Liver (tissue), 9 donors: ENCODE data around the gene CNDP2. TPM values are rescaled to one million over a fixed set of nuclear protein-coding genes. Genes with fewer than 3 reads are reported as not detected.

Source experiments
- DNase-seq: peaks from one replicate; pipeline ENCODE4 v3.0.0-alpha.2; 2017; ENCODE audit warnings: low spot score
- H3K27ac ChIP-seq, 2 donors: one replicate each; pipeline ENCODE4 v1.7.0; 2013; ENCODE audit warnings: inconsistent platforms in 2 of 2, low read length in 2 of 2, control low read depth in 1 of 2, low read depth in 1 of 2, mild to moderate bottlenecking in 1 of 2
- H3K27me3 ChIP-seq, 4 donors: one replicate each; pipeline versions ENCODE4 v1.6.1 to v1.7.0; 2013; ENCODE audit warnings: low read length in 3 of 4, inconsistent platforms in 1 of 4, mild to moderate bottlenecking in 1 of 4, moderate library complexity in 1 of 4; ENCODE audit not compliant: control insufficient read depth in 4 of 4, insufficient read depth in 4 of 4
- H3K36me3 ChIP-seq, 4 donors: one replicate each; pipeline versions ENCODE4 v1.6.1 to v1.7.0; 2013; ENCODE audit warnings: low read length in 3 of 4, mild to moderate bottlenecking in 3 of 4, low read depth in 1 of 4, moderate library complexity in 1 of 4; ENCODE audit not compliant: control insufficient read depth in 4 of 4, insufficient read depth in 3 of 4
- H3K4me1 ChIP-seq, 4 donors: one replicate each; pipeline versions ENCODE4 v1.6.1 to v1.7.0; 2013; ENCODE audit warnings: low read length in 3 of 4, mild to moderate bottlenecking in 3 of 4, moderate library complexity in 1 of 4; ENCODE audit not compliant: control insufficient read depth in 4 of 4, insufficient read depth in 4 of 4
- H3K4me3 ChIP-seq, 3 donors: one replicate each; pipeline versions ENCODE4 v1.6.1 to v1.7.0; 2013; ENCODE audit warnings: low read length in 3 of 3, control low read depth in 1 of 3, low read depth in 1 of 3, mild to moderate bottlenecking in 1 of 3
- H3K9ac ChIP-seq, 2 donors: one replicate each; pipeline ENCODE4 v1.7.0; 2013; ENCODE audit warnings: low read length in 2 of 2, mild to moderate bottlenecking in 2 of 2, moderate library complexity in 2 of 2, control low read depth in 1 of 2, low read depth in 1 of 2
- H3K9me3 ChIP-seq, 4 donors: one replicate each; pipeline versions ENCODE4 v1.6.1 to v1.7.0; 2013; ENCODE audit warnings: low read length in 3 of 4; ENCODE audit not compliant: control insufficient read depth in 4 of 4
- EGR1 ChIP-seq, 2 donors: IDR thresholded peaks; 2 replicates each; pipeline ENCODE4 v1.6.1; 2016 to 2018; ENCODE audit warnings: antibody characterized with exemption in 2 of 2, low read depth in 2 of 2
- FOXA1 ChIP-seq: IDR thresholded peaks from 2 replicates; pipeline ENCODE4 v1.6.1; 2016; ENCODE audit warnings: antibody characterized with exemption
- FOXA2 ChIP-seq: IDR thresholded peaks from 2 replicates; pipeline ENCODE4 v1.6.1; 2016; ENCODE audit warnings: antibody characterized with exemption
- GABPA ChIP-seq, 2 donors: IDR thresholded peaks in 1 of 2; conservative IDR thresholded peaks in 1 of 2; 2 replicates each; pipeline ENCODE4 v1.6.1; 2016; ENCODE audit warnings: antibody characterized with exemption in 2 of 2, mild to moderate bottlenecking in 1 of 2, moderate library complexity in 1 of 2
- HNF4A ChIP-seq, 2 donors: conservative IDR thresholded peaks; 2 replicates each; pipeline ENCODE4 v1.6.1; 2016; ENCODE audit warnings: antibody characterized with exemption in 2 of 2, mild to moderate bottlenecking in 2 of 2
- HNF4G ChIP-seq: IDR thresholded peaks from 2 replicates; pipeline ENCODE4 v1.6.1; 2016; ENCODE audit warnings: antibody characterized with exemption
- JUND ChIP-seq, 2 donors: IDR thresholded peaks; 2 replicates each; pipeline ENCODE4 v1.6.1; 2016; ENCODE audit warnings: antibody characterized with exemption in 2 of 2
- NR2F2 ChIP-seq: IDR thresholded peaks from 2 replicates; pipeline ENCODE4 v1.6.1; 2016; ENCODE audit warnings: antibody characterized with exemption
- RAD21 ChIP-seq, 2 donors: IDR thresholded peaks; 2 replicates each; pipeline ENCODE4 v1.6.1; 2016; ENCODE audit warnings: antibody characterized with exemption in 2 of 2, mild to moderate bottlenecking in 2 of 2
- RXRA ChIP-seq, 2 donors: IDR thresholded peaks; 2 replicates each; pipeline ENCODE4 v1.6.1; 2017 to 2018; ENCODE audit warnings: antibody characterized with exemption in 2 of 2, mild to moderate bottlenecking in 1 of 2
- SP1 ChIP-seq: IDR thresholded peaks from 2 replicates; pipeline ENCODE4 v1.6.1; 2018; ENCODE audit warnings: antibody characterized with exemption, mild to moderate bottlenecking
- TAF1 ChIP-seq: conservative IDR thresholded peaks from 2 replicates; pipeline ENCODE4 v1.6.1; 2016; ENCODE audit warnings: antibody characterized with exemption, mild to moderate bottlenecking
- YY1 ChIP-seq: IDR thresholded peaks from 2 replicates; pipeline ENCODE4 v1.6.1; 2016; ENCODE audit warnings: antibody characterized with exemption, mild to moderate bottlenecking
- WGBS: extraction: QIAGEN DNeasy Blood & Tissue Kit; methylation state at CpG from one replicate; pipeline ENCODE4 v1.1.7; 2013; 5-methylcytosine and 5-hydroxymethylcytosine counted together
- polyA plus RNA-seq, 2 donors: library from polyadenylated mRNA; stranded (reverse) in 1 of 2; unstranded in 1 of 2; fragments of 200-250 nt in 1 of 2; fragments of >200 nt in 1 of 2; fragmentation: Nextera tagmentation in 1 of 2; extraction: Ambion mirVana in 1 of 2; gene quantifications; one replicate each; pipeline versions ENCODE4 v1.2.1 to v1.2.3, GENCODE V29; 2013 to 2015
- total RNA-seq, 2 donors: library from RNA; depleted of rRNA; stranded (reverse); fragments of >200 nt; gene quantifications; one replicate each; pipeline ENCODE4 v1.2.3, GENCODE V29; 2014
- TF ChIP-seq, protein P1 (sequence below): IDR thresholded peaks from 2 replicates; pipeline ENCODE4 v1.6.1; 2016; ENCODE audit warnings: antibody characterized with exemption
- TF ChIP-seq, protein P2 (sequence below): IDR thresholded peaks from 2 replicates; pipeline ENCODE4 v1.6.1; 2016; ENCODE audit warnings: antibody characterized with exemption, mild to moderate bottlenecking
- TF ChIP-seq, protein P3 (sequence below): IDR thresholded peaks from 2 replicates; pipeline ENCODE4 v1.6.1; 2016; ENCODE audit warnings: antibody characterized with exemption
- TF ChIP-seq, protein P4 (sequence below): fragments of 150-350 bp; IDR thresholded peaks from 2 replicates; pipeline ENCODE4 v1.5.1; 2017; ENCODE audit warnings: improper control_type of control experiment, low read depth, low read length; ENCODE audit not compliant: missing input control
- TF ChIP-seq, protein P5 (sequence below): IDR thresholded peaks from 2 replicates; pipeline ENCODE4 v1.6.1; 2016; ENCODE audit warnings: antibody characterized with exemption
- donor health status: healthy.
- donor health status: healthy.
- donor health status: healthy.
- donor health status: healthy.
- donor health status: healthy.

The CNDP2 gene
- total and polyA plus RNA-seq, 4 donors: 65.5 to 167 (median 141) TPM

DNA sequence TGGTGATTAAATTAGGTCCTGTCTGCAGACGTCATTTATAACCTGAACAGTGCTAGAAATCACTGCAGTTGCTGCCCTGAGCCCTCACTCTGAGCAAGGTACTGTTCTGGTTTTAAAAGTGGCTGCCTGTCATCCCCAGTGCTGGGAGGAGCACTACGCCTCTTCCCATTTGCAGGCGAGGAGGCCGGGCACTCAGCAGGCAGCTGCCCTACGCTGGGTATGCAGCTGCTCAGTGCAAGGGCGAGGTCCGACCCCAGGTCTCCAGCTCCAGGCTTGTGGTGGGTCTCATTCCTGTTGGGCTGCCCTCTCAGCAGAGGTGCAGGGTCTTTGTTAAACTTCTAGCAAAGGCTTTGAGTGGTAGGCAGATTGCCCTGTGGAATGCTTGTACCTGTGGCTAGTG lies 15.7 kb downstream of the CNDP2 start:
- no peak for DNase-seq
- no peaks in the 10 kb centered on the region for H3K27me3 ChIP-seq
- H3K4me3 ChIP-seq: no peak overlapping the region
- TF ChIP-seq RXRA (IDR thresholded peaks at IDR 0.05): no peak
- TF ChIP-seq RAD21 (IDR thresholded peaks at IDR 0.05): no peak
- no peak for TF ChIP-seq GABPA (IDR thresholded peaks at IDR 0.05 in 1 of 2, conservative IDR thresholded peaks at IDR 0.05 in 1 of 2)
- TF ChIP-seq, protein P1, sequence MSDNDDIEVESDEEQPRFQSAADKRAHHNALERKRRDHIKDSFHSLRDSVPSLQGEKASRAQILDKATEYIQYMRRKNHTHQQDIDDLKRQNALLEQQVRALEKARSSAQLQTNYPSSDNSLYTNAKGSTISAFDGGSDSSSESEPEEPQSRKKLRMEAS: no peak
- no peak for TF ChIP-seq YY1
- no peak for TF ChIP-seq HNF4A (conservative IDR thresholded peaks at IDR 0.05)
- TF ChIP-seq FOXA2: no peak
- TF ChIP-seq, protein P2, sequence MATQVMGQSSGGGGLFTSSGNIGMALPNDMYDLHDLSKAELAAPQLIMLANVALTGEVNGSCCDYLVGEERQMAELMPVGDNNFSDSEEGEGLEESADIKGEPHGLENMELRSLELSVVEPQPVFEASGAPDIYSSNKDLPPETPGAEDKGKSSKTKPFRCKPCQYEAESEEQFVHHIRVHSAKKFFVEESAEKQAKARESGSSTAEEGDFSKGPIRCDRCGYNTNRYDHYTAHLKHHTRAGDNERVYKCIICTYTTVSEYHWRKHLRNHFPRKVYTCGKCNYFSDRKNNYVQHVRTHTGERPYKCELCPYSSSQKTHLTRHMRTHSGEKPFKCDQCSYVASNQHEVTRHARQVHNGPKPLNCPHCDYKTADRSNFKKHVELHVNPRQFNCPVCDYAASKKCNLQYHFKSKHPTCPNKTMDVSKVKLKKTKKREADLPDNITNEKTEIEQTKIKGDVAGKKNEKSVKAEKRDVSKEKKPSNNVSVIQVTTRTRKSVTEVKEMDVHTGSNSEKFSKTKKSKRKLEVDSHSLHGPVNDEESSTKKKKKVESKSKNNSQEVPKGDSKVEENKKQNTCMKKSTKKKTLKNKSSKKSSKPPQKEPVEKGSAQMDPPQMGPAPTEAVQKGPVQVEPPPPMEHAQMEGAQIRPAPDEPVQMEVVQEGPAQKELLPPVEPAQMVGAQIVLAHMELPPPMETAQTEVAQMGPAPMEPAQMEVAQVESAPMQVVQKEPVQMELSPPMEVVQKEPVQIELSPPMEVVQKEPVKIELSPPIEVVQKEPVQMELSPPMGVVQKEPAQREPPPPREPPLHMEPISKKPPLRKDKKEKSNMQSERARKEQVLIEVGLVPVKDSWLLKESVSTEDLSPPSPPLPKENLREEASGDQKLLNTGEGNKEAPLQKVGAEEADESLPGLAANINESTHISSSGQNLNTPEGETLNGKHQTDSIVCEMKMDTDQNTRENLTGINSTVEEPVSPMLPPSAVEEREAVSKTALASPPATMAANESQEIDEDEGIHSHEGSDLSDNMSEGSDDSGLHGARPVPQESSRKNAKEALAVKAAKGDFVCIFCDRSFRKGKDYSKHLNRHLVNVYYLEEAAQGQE: no peak
- TF ChIP-seq, protein P3, sequence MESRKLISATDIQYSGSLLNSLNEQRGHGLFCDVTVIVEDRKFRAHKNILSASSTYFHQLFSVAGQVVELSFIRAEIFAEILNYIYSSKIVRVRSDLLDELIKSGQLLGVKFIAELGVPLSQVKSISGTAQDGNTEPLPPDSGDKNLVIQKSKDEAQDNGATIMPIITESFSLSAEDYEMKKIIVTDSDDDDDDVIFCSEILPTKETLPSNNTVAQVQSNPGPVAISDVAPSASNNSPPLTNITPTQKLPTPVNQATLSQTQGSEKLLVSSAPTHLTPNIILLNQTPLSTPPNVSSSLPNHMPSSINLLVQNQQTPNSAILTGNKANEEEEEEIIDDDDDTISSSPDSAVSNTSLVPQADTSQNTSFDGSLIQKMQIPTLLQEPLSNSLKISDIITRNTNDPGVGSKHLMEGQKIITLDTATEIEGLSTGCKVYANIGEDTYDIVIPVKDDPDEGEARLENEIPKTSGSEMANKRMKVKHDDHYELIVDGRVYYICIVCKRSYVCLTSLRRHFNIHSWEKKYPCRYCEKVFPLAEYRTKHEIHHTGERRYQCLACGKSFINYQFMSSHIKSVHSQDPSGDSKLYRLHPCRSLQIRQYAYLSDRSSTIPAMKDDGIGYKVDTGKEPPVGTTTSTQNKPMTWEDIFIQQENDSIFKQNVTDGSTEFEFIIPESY: no peak
- TF ChIP-seq, protein P4, sequence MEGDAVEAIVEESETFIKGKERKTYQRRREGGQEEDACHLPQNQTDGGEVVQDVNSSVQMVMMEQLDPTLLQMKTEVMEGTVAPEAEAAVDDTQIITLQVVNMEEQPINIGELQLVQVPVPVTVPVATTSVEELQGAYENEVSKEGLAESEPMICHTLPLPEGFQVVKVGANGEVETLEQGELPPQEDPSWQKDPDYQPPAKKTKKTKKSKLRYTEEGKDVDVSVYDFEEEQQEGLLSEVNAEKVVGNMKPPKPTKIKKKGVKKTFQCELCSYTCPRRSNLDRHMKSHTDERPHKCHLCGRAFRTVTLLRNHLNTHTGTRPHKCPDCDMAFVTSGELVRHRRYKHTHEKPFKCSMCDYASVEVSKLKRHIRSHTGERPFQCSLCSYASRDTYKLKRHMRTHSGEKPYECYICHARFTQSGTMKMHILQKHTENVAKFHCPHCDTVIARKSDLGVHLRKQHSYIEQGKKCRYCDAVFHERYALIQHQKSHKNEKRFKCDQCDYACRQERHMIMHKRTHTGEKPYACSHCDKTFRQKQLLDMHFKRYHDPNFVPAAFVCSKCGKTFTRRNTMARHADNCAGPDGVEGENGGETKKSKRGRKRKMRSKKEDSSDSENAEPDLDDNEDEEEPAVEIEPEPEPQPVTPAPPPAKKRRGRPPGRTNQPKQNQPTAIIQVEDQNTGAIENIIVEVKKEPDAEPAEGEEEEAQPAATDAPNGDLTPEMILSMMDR: no peak
- TF ChIP-seq SP1: no peak
- TF ChIP-seq JUND (IDR thresholded peaks at IDR 0.05): no peak
- TF ChIP-seq, protein P5, sequence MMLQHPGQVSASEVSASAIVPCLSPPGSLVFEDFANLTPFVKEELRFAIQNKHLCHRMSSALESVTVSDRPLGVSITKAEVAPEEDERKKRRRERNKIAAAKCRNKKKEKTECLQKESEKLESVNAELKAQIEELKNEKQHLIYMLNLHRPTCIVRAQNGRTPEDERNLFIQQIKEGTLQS: no peak
- TF ChIP-seq HNF4G: no peak
- no peak for TF ChIP-seq NR2F2
- TF ChIP-seq FOXA1: no peak
- TF ChIP-seq EGR1 (IDR thresholded peaks at IDR 0.05; ENCODE audit: low read depth in 2 of 2): no peak
- no peak for TF ChIP-seq TAF1
- H3K36me3 ChIP-seq: peaks cover 33 to 68% (median 46%) of the 10 kb centered on the region in 4 donors
- WGBS: 95% methylated on average over 7 of the region's 7 CpGs
- no peak overlapping the region for H3K27ac ChIP-seq
- H3K4me1 ChIP-seq: peaks cover 9 to 49% (median 35%) of the 10 kb centered on the region in 4 donors
- H3K9ac ChIP-seq: no peak overlapping the region
- no peaks in the 10 kb centered on the region for H3K9me3 ChIP-seq
